Measurements from ENCODE around the gene SHBG. TPM values are rescaled to one million over a fixed set of nuclear protein-coding genes. Genes with fewer than 3 reads are reported as not detected.
"Not testable (repeated sequence)": the region's sequence is repeated elsewhere in the genome, so short reads cannot be mapped to it uniquely, and the experiment has no call there.

Gene SHBG
- total RNA-seq, 1 donor from 2014 or later: 3.0 TPM

- peaks cover 26% of the 10 kb centered on the region for H3K4me1 Mint-ChIP-seq (ENCODE audit: unreplicated experiment)
- H3K9me3 Mint-ChIP-seq: no peaks in the 10 kb centered on the region
- peaks cover 9% of the 10 kb centered on the region for H3K36me3 Mint-ChIP-seq
- TF ChIP-seq CTCF (conservative IDR thresholded peaks at IDR 0.05): no peak
- peak overlapping the region; percentile 95 for H3K27ac Mint-ChIP-seq
- H3K27me3 Mint-ChIP-seq: no peaks in the 10 kb centered on the region
- no peak for DNase-seq (ENCODE audit: extremely low spot score, unreplicated experiment)
- peak overlapping the region; percentile 91 for H3K4me3 Mint-ChIP-seq
These were observed 14.6 kb upstream of the SHBG start for GRCh38 chr17:7615265-7615747.

- no peak for DNase-seq (ENCODE audit: extremely low spot score, unreplicated experiment)
- Mint-ChIP-seq H3K4me3 (no peak overlapping the region), H3K27ac (no peak overlapping the region), H3K9me3 (no peaks in the 10 kb centered on the region), H3K36me3 (no peaks in the 10 kb centered on the region), H3K27me3 (no peaks in the 10 kb centered on the region), H3K4me1 (ENCODE audit: unreplicated experiment) (peaks cover 3% of the 10 kb centered on the region)
- TF ChIP-seq CTCF (conservative IDR thresholded peaks at IDR 0.05): no peak
These were observed 11.3 kb upstream of the SHBG start for GRCh38 chr17:7618608-7619007.

GRCh38 chr17:7620835-7621234 lies 9.1 kb upstream of the SHBG start:
- TF ChIP-seq CTCF (conservative IDR thresholded peaks at IDR 0.05): no peak
- Mint-ChIP-seq H3K27ac (no peak overlapping the region), H3K9me3 (no peaks in the 10 kb centered on the region), H3K27me3 (no peaks in the 10 kb centered on the region), H3K4me1 (ENCODE audit: unreplicated experiment) (no peaks in the 10 kb centered on the region), H3K36me3 (no peaks in the 10 kb centered on the region), H3K4me3 (no peak overlapping the region)
- DNase-seq (ENCODE audit: extremely low spot score, unreplicated experiment): no peak

GRCh38 chr17:7623661-7624060 lies 6.3 kb upstream of the SHBG start:
- Mint-ChIP-seq H3K4me3 (no peak overlapping the region), H3K27ac (no peak overlapping the region), H3K4me1 (ENCODE audit: unreplicated experiment) (peaks cover 5% of the 10 kb centered on the region), H3K27me3 (no peaks in the 10 kb centered on the region), H3K36me3 (peaks cover 4% of the 10 kb centered on the region), H3K9me3 (no peaks in the 10 kb centered on the region)
- TF ChIP-seq CTCF (conservative IDR thresholded peaks at IDR 0.05): no peak
- DNase-seq (ENCODE audit: extremely low spot score, unreplicated experiment): no peak

- peak overlapping the region; percentile 25 for H3K4me3 Mint-ChIP-seq
- not testable (repeated sequence) for H3K4me1 Mint-ChIP-seq (ENCODE audit: unreplicated experiment); H3K27ac Mint-ChIP-seq; H3K36me3 Mint-ChIP-seq; H3K9me3 Mint-ChIP-seq; H3K27me3 Mint-ChIP-seq; DNase-seq (ENCODE audit: extremely low spot score, unreplicated experiment)
These were observed 4.2 kb upstream of the SHBG start for GRCh38 chr17:7625749-7626148.

GRCh38 chr17:7626307-7626706 lies 3.6 kb upstream of the SHBG start:
- Mint-ChIP-seq H3K4me3 (peak overlapping the region; percentile 94), H3K36me3 (peaks cover 4% of the 10 kb centered on the region), H3K27me3 (no peaks in the 10 kb centered on the region), H3K4me1 (ENCODE audit: unreplicated experiment) (peaks cover 5% of the 10 kb centered on the region), H3K9me3 (no peaks in the 10 kb centered on the region), H3K27ac (no peak overlapping the region)
- DNase-seq (ENCODE audit: extremely low spot score, unreplicated experiment): no peak
- TF ChIP-seq CTCF (conservative IDR thresholded peaks at IDR 0.05): no peak
